Measurements from ENCODE around the gene PEX11G. TPM values are rescaled to one million over a fixed set of nuclear protein-coding genes. Genes with fewer than 3 reads are reported as not detected.
A peak's percentile ranks its signal among the peaks of the same experiment; 100 is the strongest.

The PEX11G gene
- total RNA-seq (2014; rRNA removed; shearing (Covaris generic)) = 1.5 and 2.1 TPM in 2 replicates
- 1.6 and 4.3 TPM in 2 replicates for polyA plus RNA-seq (2014; cell fraction: nucleus; rRNA removed)

- DNase-seq (ENCODE audit: extremely low read depth, low read depth) = peak; percentile 74
Measured at GRCh38 chr19:7488736-7489353, at the start of gene PEX11G. TSS of gene PEX11G (minus strand) at chr19:7489035. CDS start at chr19:7489010, 25 bp downstream.

GRCh38 chr19:7535998-7536695, 47.3 kb upstream of the PEX11G start:
- DNase-seq (ENCODE audit: extremely low read depth, low read depth) = no peak

DNA sequence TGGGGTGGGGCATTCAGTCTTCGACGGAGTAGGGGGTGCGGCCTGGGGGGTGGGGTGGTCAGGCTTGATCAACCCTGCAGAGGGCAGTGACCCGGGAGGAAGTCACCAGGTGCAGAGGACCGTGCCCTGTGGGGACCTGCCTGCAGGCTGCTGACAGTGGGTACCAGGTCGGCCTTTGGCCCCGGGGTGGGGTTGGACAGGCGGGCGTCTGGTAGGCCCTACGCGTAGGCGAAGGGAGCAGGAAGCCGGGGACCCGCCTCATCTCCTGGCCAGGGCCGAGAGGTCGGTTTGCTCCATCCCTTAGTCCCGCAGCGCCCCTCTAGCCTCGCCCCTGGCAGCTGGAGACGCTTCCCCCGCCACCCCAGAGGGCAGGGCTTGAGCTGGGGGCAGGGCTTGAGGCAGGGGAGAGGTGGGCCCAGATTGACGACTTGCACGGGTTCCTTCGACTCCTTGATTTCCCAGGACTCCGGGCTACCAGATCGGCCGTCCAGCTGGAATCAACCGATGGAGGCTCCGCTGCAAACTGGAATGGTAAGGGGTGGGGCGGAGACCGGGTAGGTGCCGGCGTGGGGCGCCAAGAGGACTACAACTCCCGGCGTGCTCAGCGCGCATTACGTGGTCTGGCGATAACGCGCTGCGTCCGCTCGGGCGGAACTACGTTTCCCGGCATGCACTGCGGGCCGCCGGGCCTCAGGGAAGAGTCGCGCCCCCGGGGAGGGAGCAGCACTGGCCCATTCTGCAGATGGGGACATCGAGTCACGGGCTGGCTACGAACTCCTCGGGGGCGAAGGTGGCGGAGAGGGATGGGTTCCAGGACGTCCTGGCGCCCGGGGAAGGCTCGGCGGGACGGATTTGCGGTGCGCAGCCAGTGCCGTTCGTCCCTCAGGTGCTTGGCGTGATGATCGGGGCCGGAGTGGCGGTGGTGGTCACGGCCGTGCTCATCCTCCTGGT, 46.5 kb upstream of the PEX11G start, which contains the start of gene PNPLA6:
Gene PNPLA6, plus strand, starts transcription at position 671 of the 951 bp plus-strand sequence. Its CDS starts 72 bp downstream, at position 743.
- DNase-seq (ENCODE audit: extremely low read depth, low read depth) = peak; percentile 81

DNA sequence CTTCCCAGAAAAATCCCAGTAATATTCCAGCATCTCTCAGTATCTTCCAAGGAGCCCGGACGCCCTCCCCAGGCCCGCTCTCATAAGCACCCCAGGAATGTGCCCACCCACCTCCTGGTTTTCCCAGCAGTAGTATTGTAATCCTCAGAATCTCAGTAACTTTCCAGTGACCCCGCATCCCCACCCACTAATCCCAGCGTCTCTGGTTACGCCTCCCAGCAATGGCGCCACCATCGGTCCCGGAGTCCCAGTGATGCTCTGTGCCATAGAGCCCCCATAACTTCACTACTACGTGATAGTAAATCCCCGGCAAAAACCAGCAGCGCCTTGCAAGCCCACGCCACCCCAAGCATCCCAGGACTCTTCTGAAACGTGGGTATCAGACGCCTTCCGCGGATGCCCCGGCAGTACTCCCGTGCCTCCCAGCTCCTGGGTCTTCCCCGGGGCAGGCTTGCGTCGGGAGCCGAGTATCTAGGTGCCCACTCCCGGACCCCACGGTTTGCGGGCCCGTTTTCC, 45.8 kb upstream of the PEX11G start:
- no peak for DNase-seq (ENCODE audit: extremely low read depth, low read depth)

DNA sequence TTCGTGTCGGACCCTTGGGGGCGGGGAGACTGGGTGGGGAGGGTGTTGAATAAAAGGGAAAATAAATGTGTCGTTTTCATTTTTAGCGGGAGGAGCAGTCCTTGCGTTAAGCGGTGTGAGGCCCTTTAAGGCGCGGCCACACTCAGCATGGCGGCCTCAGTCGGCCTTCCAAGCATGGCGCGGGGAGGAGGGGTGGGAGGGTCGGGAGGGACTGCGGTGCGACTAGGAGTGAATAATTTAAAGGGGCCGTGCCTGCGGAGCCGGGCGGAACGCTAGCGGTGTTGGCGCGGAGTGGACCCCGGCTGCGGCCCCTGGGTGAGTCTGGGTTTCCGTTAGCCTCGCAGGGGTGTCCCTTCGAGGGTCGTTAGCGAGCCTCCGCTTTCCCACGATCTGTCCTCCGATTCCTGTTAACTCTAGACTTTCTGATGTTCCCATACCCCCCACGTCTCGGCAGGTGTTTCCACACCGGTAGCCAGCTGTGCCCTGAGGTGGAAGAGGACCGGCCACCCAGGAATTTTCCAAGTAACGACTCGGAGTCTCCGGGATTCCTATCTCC, 45.2 kb upstream of the PEX11G start:
- DNase-seq (ENCODE audit: extremely low read depth, low read depth) = peak; percentile 70

DNA sequence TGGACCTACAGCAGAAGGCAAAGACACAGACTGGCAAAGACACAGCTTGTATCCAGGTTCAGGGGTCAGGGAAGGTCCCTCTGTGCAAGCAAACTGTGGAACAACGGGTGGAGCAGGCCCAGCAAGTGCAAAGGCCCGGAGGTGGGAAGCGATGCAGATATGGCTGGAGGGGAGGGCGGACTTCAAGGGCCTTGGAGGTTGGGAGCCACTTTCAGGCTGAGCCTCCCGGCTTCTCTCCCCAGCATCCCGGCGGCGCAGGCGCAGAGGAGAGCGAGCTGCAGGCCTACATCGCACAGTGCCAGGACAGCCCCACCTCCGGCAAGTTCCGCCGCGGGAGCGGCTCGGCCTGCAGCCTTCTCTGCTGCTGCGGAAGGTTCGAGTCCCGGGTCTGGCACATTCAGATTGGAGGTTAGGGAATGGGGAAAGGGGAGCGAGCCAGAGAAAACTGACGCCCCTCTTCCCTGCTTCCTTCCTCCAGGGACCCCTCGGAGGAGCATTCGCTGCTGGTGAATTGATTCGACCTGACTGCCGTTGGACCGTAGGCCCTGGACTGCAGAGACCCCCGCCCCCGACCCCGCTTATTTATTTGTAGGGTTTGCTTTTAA, 44.5 kb upstream of the PEX11G start:
- no peak for DNase-seq (ENCODE audit: extremely low read depth, low read depth)

GRCh38 chr19:7529610-7530490, 41.0 kb upstream of the PEX11G start:
- DNase-seq (ENCODE audit: extremely low read depth, low read depth) = no peak

GRCh38 chr19:7529246-7529600, 40.4 kb upstream of the PEX11G start:
- no peak for DNase-seq (ENCODE audit: extremely low read depth, low read depth)

GRCh38 chr19:7528522-7529245, 39.8 kb upstream of the PEX11G start:
- no peak for DNase-seq (ENCODE audit: extremely low read depth, low read depth)

- no peak for DNase-seq (ENCODE audit: extremely low read depth, low read depth)
Measured at GRCh38 chr19:7528192-7528519, 39.3 kb upstream of the PEX11G start.

- no peak for DNase-seq (ENCODE audit: extremely low read depth, low read depth)
Measured at GRCh38 chr19:7527516-7528191, 38.8 kb upstream of the PEX11G start.

- no peak for DNase-seq (ENCODE audit: extremely low read depth, low read depth)
Measured at GRCh38 chr19:7526059-7526929, 37.5 kb upstream of the PEX11G start.

DNA sequence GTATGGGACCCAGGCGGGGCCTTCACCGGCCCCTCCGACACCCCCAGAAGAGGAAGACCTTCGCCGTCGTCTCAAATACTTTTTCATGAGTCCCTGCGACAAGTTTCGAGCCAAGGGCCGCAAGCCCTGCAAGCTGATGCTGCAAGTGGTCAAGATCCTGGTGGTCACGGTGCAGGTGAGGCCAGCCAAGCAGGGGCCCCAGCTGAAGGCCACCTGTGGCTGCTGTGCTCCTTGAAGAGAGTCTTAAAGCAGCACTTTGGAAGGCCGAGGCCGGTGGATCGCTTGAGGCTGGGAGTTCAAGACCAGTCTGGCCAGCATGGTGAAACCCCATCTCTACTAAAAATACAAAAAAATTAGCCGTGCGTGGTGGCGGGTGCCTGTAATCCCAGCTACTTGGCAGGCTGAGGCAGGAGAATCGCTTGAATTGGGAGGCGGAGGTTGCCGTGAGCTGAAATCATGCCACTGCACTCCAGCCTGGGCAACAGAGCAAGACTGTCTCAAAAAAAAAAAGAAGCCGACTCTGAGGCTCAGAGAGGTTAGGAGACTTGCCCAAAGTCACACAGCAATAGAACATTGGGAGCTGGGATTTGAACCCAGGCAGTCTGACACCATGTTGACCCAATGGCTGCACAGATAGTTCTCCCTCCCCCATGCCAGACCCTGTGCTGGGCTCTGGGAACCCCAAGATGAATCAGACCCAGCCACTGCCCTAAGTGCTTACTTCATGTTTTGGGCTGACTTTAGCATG, 36.3 kb upstream of the PEX11G start:
- DNase-seq (ENCODE audit: extremely low read depth, low read depth) = no peak

DNA sequence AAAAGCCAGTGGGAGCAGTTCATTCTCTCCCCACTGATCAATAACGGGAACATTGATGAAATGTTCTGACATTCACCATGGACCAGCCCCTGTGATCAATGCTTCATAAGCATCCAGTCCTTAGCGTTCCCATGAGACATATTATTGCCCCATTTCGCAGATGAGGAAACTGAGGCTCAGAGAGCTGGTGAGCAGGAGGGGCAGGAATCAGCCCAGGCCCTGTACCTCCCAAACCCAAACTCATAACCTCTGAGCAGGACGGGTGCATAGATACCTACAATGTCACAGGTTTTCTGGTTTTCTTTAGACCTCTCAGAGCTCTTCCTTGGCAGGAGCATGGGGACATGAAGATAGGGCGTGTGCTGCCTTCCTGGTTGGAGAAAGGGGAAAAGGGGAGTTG, 35.7 kb upstream of the PEX11G start:
- no peak for DNase-seq (ENCODE audit: extremely low read depth, low read depth)

- no peak for DNase-seq (ENCODE audit: extremely low read depth, low read depth)
Measured at GRCh38 chr19:7522923-7523667, 34.3 kb upstream of the PEX11G start.

Measured in NCI-H460 (cell line).